IMR-90 (cell line): ENCODE results near the gene MEIS2. TPM values are rescaled to one million over a fixed set of nuclear protein-coding genes. Genes with fewer than 3 reads are reported as not detected.

Experiments
- ATAC-seq: fragments of 200-7000 bp; cut with Tn5 transposase; 2 replicates; pipeline ENCODE4 v1.9.1; 2020; ENCODE audit warnings: low read depth, mild to moderate bottlenecking, moderate library complexity
- BruUV-seq: library from RNA; stranded (reverse); fragments of 400-500 nt; replicated peaks from 2 replicates; lab custom pipeline; 2021; lab: Mats Ljungman, UMichigan
- CTCF ChIA-PET: fragments of 300-600 bp; formaldehyde crosslinking; extraction: SDS; loops from one replicate; lab custom pipeline; 2021; ENCODE audit warnings: antibody characterized with exemption; lab: Yijun Ruan, JAX
- POLR2A ChIA-PET: fragments of 300-600 bp; sonication (Branson Sonifier 250); formaldehyde crosslinking; loops from one replicate; lab custom pipeline; 2022; ENCODE audit warnings: antibody characterized with exemption; ENCODE audit not compliant: unreplicated experiment; lab: Charles Lee
- DNase-seq: peaks from one replicate; pipeline ENCODE4 v3.0.0; 2013
- H2AFZ ChIP-seq: replicated peaks from 2 replicates; pipeline ENCODE3; 2013; ENCODE audit warnings: low read length, mild to moderate bottlenecking; ENCODE audit not compliant: poor library complexity
- H2AK5ac ChIP-seq: 2 replicates; pipeline ENCODE4 v1.6.1; 2013; ENCODE audit warnings: low read depth, low read length, inconsistent platforms
- H2AK9ac ChIP-seq: replicated peaks from 2 replicates; pipeline ENCODE3; 2013; ENCODE audit warnings: mild to moderate bottlenecking, low read depth, low read length, moderate library complexity; ENCODE audit not compliant: poor library complexity
- H2BK120ac ChIP-seq: 2 replicates; pipeline ENCODE4 v1.6.1; 2013; ENCODE audit warnings: low read depth, low read length, inconsistent platforms
- H2BK15ac ChIP-seq: 3 replicates; pipeline ENCODE4 v1.6.1; 2013; ENCODE audit warnings: low read depth, low read length, inconsistent platforms
- H2BK20ac ChIP-seq: 2 replicates; pipeline ENCODE4 v1.6.1; 2013; ENCODE audit warnings: low read depth, mild to moderate bottlenecking, inconsistent platforms, low read length, moderate library complexity
- H2BK5ac ChIP-seq: 2 replicates; pipeline ENCODE4 v1.6.1; 2013; ENCODE audit warnings: mild to moderate bottlenecking, low read depth, low read length, inconsistent platforms; ENCODE audit not compliant: poor library complexity, severe bottlenecking
- H3K14ac ChIP-seq: replicated peaks from 2 replicates; pipeline ENCODE4 v1.6.1; 2013; ENCODE audit warnings: low read depth, low read length, inconsistent platforms
- H3K18ac ChIP-seq: 2 replicates; pipeline ENCODE4 v1.6.1; 2013; ENCODE audit warnings: low read depth, low read length, control low read depth
- H3K23ac ChIP-seq: 2 replicates; pipeline ENCODE4 v1.6.1; 2013; ENCODE audit warnings: low read depth, low read length, inconsistent platforms
- H3K27ac ChIP-seq: 2 replicates; pipeline ENCODE4 v1.5.1; 2013; ENCODE audit warnings: mild to moderate bottlenecking, control low read depth, low read length; ENCODE audit not compliant: insufficient read depth
- H3K27me3 ChIP-seq: 2 replicates; pipeline ENCODE4 v1.6.1; 2013; ENCODE audit warnings: low read length; ENCODE audit not compliant: control insufficient read depth, insufficient read depth
- H3K36me3 ChIP-seq: 2 replicates; pipeline ENCODE4 v1.6.1; 2013; ENCODE audit warnings: low read length, mixed read lengths; ENCODE audit not compliant: control insufficient read depth, insufficient read depth
- H3K4ac ChIP-seq: 2 replicates; pipeline ENCODE4 v1.6.1; 2013; ENCODE audit warnings: low read depth, low read length, inconsistent platforms
- H3K4me1 ChIP-seq: 2 replicates; pipeline ENCODE4 v1.6.1; 2013; ENCODE audit warnings: low read length, mixed read lengths; ENCODE audit not compliant: control insufficient read depth, insufficient read depth
- H3K4me2 ChIP-seq: 2 replicates; pipeline ENCODE4 v1.6.1; 2013; ENCODE audit warnings: low read depth, mild to moderate bottlenecking, control low read depth, low read length, moderate library complexity
- H3K4me3 ChIP-seq: 2 replicates; pipeline ENCODE4 v1.5.1; 2013; ENCODE audit warnings: low read depth, mild to moderate bottlenecking, control low read depth, low read length, moderate library complexity; ENCODE audit not compliant: insufficient read depth
- H3K56ac ChIP-seq: 2 replicates; pipeline ENCODE4 v1.6.1; 2013; ENCODE audit warnings: low read length, inconsistent platforms; ENCODE audit not compliant: insufficient read depth; ENCODE audit errors: extremely low read depth
- H3K79me1 ChIP-seq, 2 experiments: 2 replicates each; pipeline ENCODE4 v1.6.1; 2013; ENCODE audit warnings: low read length in 2 of 2, inconsistent platforms in 1 of 2, low read depth in 1 of 2
- H3K9ac ChIP-seq: 2 replicates; pipeline ENCODE4 v1.6.1; 2013; ENCODE audit warnings: low read depth, low read length, control low read depth
- H3K9me1 ChIP-seq: 2 replicates; pipeline ENCODE4 v1.6.1; 2013; ENCODE audit warnings: low read length, inconsistent platforms; ENCODE audit not compliant: insufficient read depth
- H3K9me3 ChIP-seq: 2 replicates; pipeline ENCODE4 v1.6.1; 2013; ENCODE audit warnings: low read length; ENCODE audit not compliant: control insufficient read depth, insufficient read depth
- H4K20me1 ChIP-seq: 2 replicates; pipeline ENCODE4 v1.6.1; 2013; ENCODE audit warnings: low read length, inconsistent platforms; ENCODE audit not compliant: insufficient read depth
- H4K5ac ChIP-seq: 2 replicates; pipeline ENCODE4 v1.6.1; 2013; ENCODE audit warnings: mild to moderate bottlenecking, low read depth, low read length, control low read depth
- H4K8ac ChIP-seq, 2 experiments: 2 replicates each; pipeline ENCODE4 v1.6.1; 2013; ENCODE audit warnings: low read depth in 2 of 2, low read length in 2 of 2, control low read depth in 1 of 2, inconsistent platforms in 1 of 2
- H4K91ac ChIP-seq: 2 replicates; pipeline ENCODE4 v1.6.1; 2013; ENCODE audit warnings: low read depth, low read length, inconsistent platforms; ENCODE audit not compliant: insufficient read depth
- CEBPB ChIP-seq: IDR thresholded peaks from 2 replicates; pipeline ENCODE4 v1.6.1; 2012; ENCODE audit warnings: low read depth, low read length, improper control_type of control experiment
- MAZ ChIP-seq: IDR thresholded peaks from 2 replicates; pipeline ENCODE4 v1.6.1; 2012; ENCODE audit warnings: low read depth, mild to moderate bottlenecking, low read length, improper control_type of control experiment, moderate library complexity, borderline replicate concordance
- RFX5 ChIP-seq: IDR thresholded peaks from 2 replicates; pipeline ENCODE4 v1.8.0; 2012; ENCODE audit warnings: low read depth, mild to moderate bottlenecking, low read length, moderate library complexity
- WGBS, 2 experiments: methylation state at CpG; one replicate each; pipeline versions ENCODE4 v1.1.5 to v1.1.7; 2013; ENCODE audit warnings: missing lambda C conversion rate in 2 of 2; ENCODE audit not compliant: insufficient read length in 1 of 2; ENCODE audit errors: extremely low coverage in 2 of 2; 5-methylcytosine and 5-hydroxymethylcytosine counted together
- dilution Hi-C: fragments of 300-500 bp; cut with HindIII; formaldehyde crosslinking; loops from one replicate; pipeline ENCODE4 v1.14.3; 2018; ENCODE audit warnings: low sequenced_read_pairs; ENCODE audit not compliant: unreplicated experiment
- in situ Hi-C: fragments of 300-500 bp; cut with MboI; formaldehyde crosslinking; loops from 3 replicates; pipeline ENCODE4 v1.14.3; 2019; ENCODE audit warnings: low sequenced_read_pairs, inconsistent platforms, mixed read lengths
- intact Hi-C: fragments of 100-400 bp; cut with micrococcal nuclease; formaldehyde crosslinking; loops from 2 replicates; pipeline ENCODE4 v1.10.0; 2022
- polyA plus RNA-seq, 3 experiments: library from polyadenylated mRNA; depleted of rRNA; stranded (reverse); fragments of >200 nt; gene quantifications; 2 replicates each; pipeline ENCODE4 v1.2.3, GENCODE V29; 2012; ENCODE audit warnings: low replicate concordance in 1 of 3
- total RNA-seq: library from RNA; depleted of rRNA; stranded (reverse); fragments of >200 nt; gene quantifications from 2 replicates; pipeline ENCODE4 v1.2.3, GENCODE V29; 2012

The MEIS2 gene
- total and polyA plus RNA-seq, 2 of the 4 experiments (the other 2 are of a cell fraction): 70.1 to 71.3 TPM

- Histone ChIP-seq H3K36me3 (peaks cover 19% of the 10 kb centered on the region; the same call in 1 of the 2 replicates), H3K56ac (no peak overlapping the region), H4K5ac (no peak overlapping the region), H3K23ac (no peak overlapping the region), H3K27me3 (no peaks in the 10 kb centered on the region), H3K4ac (no peak overlapping the region), H4K8ac (no peak overlapping the region), H3K9me1 (peaks cover 19% of the 10 kb centered on the region), H3K14ac (no peak overlapping the region), H2AK9ac (no peak overlapping the region), H3K4me2 (no peak overlapping the region), H2BK20ac (no peak overlapping the region), H2BK15ac (no peak overlapping the region), H3K27ac (no peak overlapping the region), H2BK120ac (no peak overlapping the region), H2BK5ac (no peak overlapping the region), H2AFZ (no peak overlapping the region), H2AK5ac (no peak overlapping the region), H3K9ac (no peak overlapping the region), H4K91ac (no peak overlapping the region), H3K18ac (no peak overlapping the region), H3K79me1 (peaks cover 12 to 41% of the 10 kb centered on the region in 2 experiments; a peak in 3 of 4 replicates), H4K20me1 (peaks cover 13% of the 10 kb centered on the region; the same call in 1 of the 2 replicates), H3K4me3 (no peak overlapping the region), H3K9me3 (no peaks in the 10 kb centered on the region), H3K4me1 (peaks cover 12% of the 10 kb centered on the region; the same call in 1 of the 2 replicates)
- TF ChIP-seq MAZ (no peak), RFX5 (no peak), CEBPB (no peak)
- dilution Hi-C loops: no loop called here
- intact Hi-C loops: no loop called here
- ATAC-seq: no peak
- DNase-seq: no peak
- BruUV-seq: no TSS peak
- ChIA-PET CTCF (no interaction called here), POLR2A (no interaction called here)
- in situ Hi-C loops: no loop called here
- WGBS, 2 experiments: 100% methylated on average over 2 of the region's 4 CpGs; no CpG with 5 or more reads in 1 of the 2 experiments
Observed at GRCh38 chr15:37040072-37040742, 60.1 kb downstream of the MEIS2 start.
